Astrocyte (in vitro differentiated cells and primary cell): ENCODE results near the gene AKT3. TPM values are rescaled to one million over a fixed set of nuclear protein-coding genes. Genes with fewer than 3 reads are reported as not detected.

ENCODE experiments used
- DNase-seq: peaks from one replicate; pipeline ENCODE4 v3.0.0-alpha.2; 2010; ENCODE audit warnings: low read depth
- FAIRE-seq: peaks from 2 replicates; lab custom pipeline; 2011; peaks lifted over from hg19 to GRCh38; lab: Jason Lieb, UNC
- H2AFZ ChIP-seq: 2 replicates; pipeline ENCODE4 v1.6.0; 2012; ENCODE audit warnings: low read depth, low read length, inconsistent platforms
- H3K27ac ChIP-seq: 2 replicates; pipeline ENCODE4 v1.5.1; 2011; ENCODE audit warnings: low read depth, low read length, inconsistent platforms
- H3K27me3 ChIP-seq: 2 replicates; pipeline ENCODE4 v1.6.0; 2011; ENCODE audit warnings: low read length, inconsistent platforms; ENCODE audit not compliant: insufficient read depth
- H3K36me3 ChIP-seq: 2 replicates; pipeline ENCODE4 v1.5.1; 2011; ENCODE audit warnings: low read length, inconsistent platforms; ENCODE audit not compliant: insufficient read depth
- H3K4me1 ChIP-seq: 2 replicates; pipeline ENCODE4 v1.5.1; 2011; ENCODE audit warnings: low read length, inconsistent platforms; ENCODE audit not compliant: insufficient read depth
- H3K4me2 ChIP-seq: 2 replicates; pipeline ENCODE4 v1.6.0; 2012; ENCODE audit warnings: low read length, inconsistent platforms
- H3K4me3 ChIP-seq: 2 replicates; pipeline ENCODE4 v1.5.1; 2011; ENCODE audit warnings: low read depth, mild to moderate bottlenecking, low read length, inconsistent platforms; ENCODE audit not compliant: insufficient read depth
- H3K79me2 ChIP-seq: 2 replicates; pipeline ENCODE4 v1.6.0; 2012; ENCODE audit warnings: mild to moderate bottlenecking, low read length, inconsistent platforms; ENCODE audit not compliant: insufficient read depth
- H3K9ac ChIP-seq: 2 replicates; pipeline ENCODE4 v1.6.0; 2012; ENCODE audit warnings: mild to moderate bottlenecking, low read length, inconsistent platforms
- H3K9me3 ChIP-seq: 2 replicates; pipeline ENCODE4 v1.5.1; 2012; ENCODE audit warnings: low read depth, mild to moderate bottlenecking, low read length, inconsistent platforms; ENCODE audit not compliant: insufficient read depth
- H4K20me1 ChIP-seq: 2 replicates; pipeline ENCODE4 v1.6.0; 2012; ENCODE audit warnings: low read length, inconsistent platforms; ENCODE audit not compliant: insufficient read depth
- H3K27ac Mint-ChIP-seq: one replicate; pipeline ENCODE4 v1.8.0; 2021; ENCODE audit warnings: mild to moderate bottlenecking, mixed read lengths; ENCODE audit not compliant: unreplicated experiment
- H3K27me3 Mint-ChIP-seq: one replicate; pipeline ENCODE4 v1.8.0; 2021; ENCODE audit warnings: low read depth, mixed read lengths; ENCODE audit not compliant: unreplicated experiment
- H3K36me3 Mint-ChIP-seq: one replicate; pipeline ENCODE4 v1.8.0; 2021; ENCODE audit warnings: low read depth, mixed read lengths; ENCODE audit not compliant: unreplicated experiment
- H3K4me1 Mint-ChIP-seq: one replicate; pipeline ENCODE4 v1.8.0; 2021; ENCODE audit warnings: low read depth, mixed read lengths; ENCODE audit not compliant: unreplicated experiment
- H3K4me3 Mint-ChIP-seq: one replicate; pipeline ENCODE4 v1.8.0; 2021; ENCODE audit warnings: mild to moderate bottlenecking, moderate library complexity, mixed read lengths; ENCODE audit not compliant: unreplicated experiment
- H3K9me3 Mint-ChIP-seq: one replicate; pipeline ENCODE4 v1.8.0; 2021; ENCODE audit warnings: mild to moderate bottlenecking, mixed read lengths; ENCODE audit not compliant: unreplicated experiment
- CTCF ChIP-seq: IDR thresholded peaks from 2 replicates; pipeline ENCODE4 v1.5.1; 2011; ENCODE audit warnings: low read depth, mild to moderate bottlenecking, inconsistent platforms, low read length, moderate library complexity; ENCODE audit not compliant: insufficient read depth
- EZH2 ChIP-seq: IDR thresholded peaks from 2 replicates; pipeline ENCODE4 v1.6.1; 2012; ENCODE audit warnings: mild to moderate bottlenecking, low read length, inconsistent platforms; ENCODE audit not compliant: insufficient read depth
- total RNA-seq: library from RNA; stranded (reverse); gene quantifications from 2 replicates; pipeline ENCODE4 v1.2.1, GENCODE V29; 2021

Gene AKT3
- total RNA-seq, 1 donor from 2014 or later = 64.5 TPM

GRCh38 chr1:243731974-243732625 lies 117.9 kb downstream of the AKT3 start:
- Histone ChIP-seq H3K4me1 (peaks cover 2% of the 10 kb centered on the region), H3K4me2 (no peak overlapping the region), H3K4me3 (no peak overlapping the region), H3K36me3 (no peaks in the 10 kb centered on the region), H3K27ac (peak overlapping the region; percentile 26), H3K79me2 (peaks cover 19% of the 10 kb centered on the region), H2AFZ (no peak overlapping the region), H4K20me1 (no peaks in the 10 kb centered on the region), H3K9ac (no peak overlapping the region), H3K27me3 (no peaks in the 10 kb centered on the region), H3K9me3 (no peaks in the 10 kb centered on the region)
- peak overlapping the region; percentile 82 for H3K27ac Mint-ChIP-seq
- H3K9me3 Mint-ChIP-seq = peaks cover 3% of the 10 kb centered on the region
- H3K27me3 Mint-ChIP-seq = no peaks in the 10 kb centered on the region
- no peak for TF ChIP-seq EZH2
- no peak for TF ChIP-seq CTCF
- no peak overlapping the region for H3K4me3 Mint-ChIP-seq
- peaks cover 5% of the 10 kb centered on the region for H3K36me3 Mint-ChIP-seq
- no peak for FAIRE-seq
- DNase-seq = peak; percentile 37
- peaks cover 17% of the 10 kb centered on the region for H3K4me1 Mint-ChIP-seq

- Histone ChIP-seq H3K79me2 (peaks cover 23% of the 10 kb centered on the region), H4K20me1 (no peaks in the 10 kb centered on the region), H2AFZ (no peak overlapping the region), H3K9ac (no peak overlapping the region), H3K27ac (peak overlapping the region; percentile 26), H3K4me2 (peak overlapping the region; percentile 4), H3K4me1 (peaks cover 2% of the 10 kb centered on the region), H3K9me3 (no peaks in the 10 kb centered on the region), H3K4me3 (no peak overlapping the region), H3K27me3 (no peaks in the 10 kb centered on the region), H3K36me3 (no peaks in the 10 kb centered on the region)
- Mint-ChIP-seq H3K27ac (no peak overlapping the region), H3K27me3 (no peaks in the 10 kb centered on the region), H3K4me3 (no peak overlapping the region), H3K4me1 (peaks cover 17% of the 10 kb centered on the region), H3K9me3 (peaks cover 3% of the 10 kb centered on the region), H3K36me3 (peaks cover 5% of the 10 kb centered on the region)
- FAIRE-seq = peak; percentile 41
- DNase-seq = peak; percentile 82
- TF ChIP-seq EZH2 = no peak
- no peak for TF ChIP-seq CTCF
Observed at GRCh38 chr1:243731301-243731891, 118.6 kb downstream of the AKT3 start.
